Neural progenitor cell (in vitro differentiated cells): ENCODE data around the gene PWWP3B. TPM values are rescaled to one million over a fixed set of nuclear protein-coding genes. Genes with fewer than 3 reads are reported as not detected.
A peak's percentile ranks its signal among the peaks of the same experiment; 100 is the strongest.

Experiments
- DNase-seq: peaks from one replicate; pipeline ENCODE4 v3.0.0-alpha.2; 2016; ENCODE audit warnings: low spot score
- H2AFZ ChIP-seq: fragments of 200-600 bp; sonication (generic); replicated peaks from 2 replicates; pipeline ENCODE4 v1.6.1; 2016; ENCODE audit warnings: antibody characterized with exemption
- H3F3A ChIP-seq: fragments of 200-600 bp; sonication (generic); 2 replicates; pipeline ENCODE4 v1.6.1; 2016; ENCODE audit warnings: antibody characterized with exemption, low read depth
- H3K27ac ChIP-seq: fragments of 200-600 bp; sonication (generic); 2 replicates; pipeline ENCODE4 v1.5.1; 2016; ENCODE audit warnings: mild to moderate bottlenecking
- H3K27me3 ChIP-seq: fragments of 200-600 bp; sonication (generic); 2 replicates; pipeline ENCODE4 v1.6.1; 2016; ENCODE audit warnings: mild to moderate bottlenecking, moderate library complexity
- H3K36me3 ChIP-seq: fragments of 200-600 bp; sonication (generic); 2 replicates; pipeline ENCODE4 v1.5.1; 2016
- H3K4me1 ChIP-seq: fragments of 200-600 bp; sonication (generic); 2 replicates; pipeline ENCODE4 v1.6.1; 2016; ENCODE audit warnings: mixed run types
- H3K4me2 ChIP-seq: fragments of 200-600 bp; sonication (generic); 2 replicates; pipeline ENCODE4 v1.6.1; 2016
- H3K4me3 ChIP-seq: fragments of 200-600 bp; sonication (generic); 2 replicates; pipeline ENCODE4 v1.5.1; 2016
- H3K79me2 ChIP-seq: fragments of 200-600 bp; sonication (generic); 2 replicates; pipeline ENCODE4 v1.6.1; 2016; ENCODE audit warnings: low read depth
- H3K9ac ChIP-seq: fragments of 200-600 bp; sonication (generic); 2 replicates; pipeline ENCODE4 v1.6.1; 2016
- H3K9me3 ChIP-seq: fragments of 200-600 bp; sonication (generic); 2 replicates; pipeline ENCODE4 v1.5.1; 2016; ENCODE audit warnings: low read depth
- H4K20me1 ChIP-seq: fragments of 200-600 bp; sonication (generic); 2 replicates; pipeline ENCODE4 v1.6.1; 2016; ENCODE audit warnings: low read depth
- H3K27ac Mint-ChIP-seq: 3 replicates; pipeline ENCODE4 v1.8.0; 2021; ENCODE audit warnings: mixed read lengths
- H3K27me3 Mint-ChIP-seq: 2 replicates; pipeline ENCODE4 v1.8.0; 2022; ENCODE audit warnings: low read depth, mild to moderate bottlenecking, inconsistent platforms, moderate library complexity, mixed read lengths; ENCODE audit not compliant: insufficient read depth
- H3K36me3 Mint-ChIP-seq: 3 replicates; pipeline ENCODE4 v1.8.0; 2021; ENCODE audit warnings: mixed read lengths
- H3K4me1 Mint-ChIP-seq: 3 replicates; pipeline ENCODE4 v1.8.0; 2021; ENCODE audit warnings: mixed read lengths
- H3K4me3 Mint-ChIP-seq: 3 replicates; pipeline ENCODE4 v1.8.0; 2021; ENCODE audit warnings: mild to moderate bottlenecking, moderate library complexity, mixed read lengths
- H3K9me3 Mint-ChIP-seq: 3 replicates; pipeline ENCODE4 v1.8.0; 2020; ENCODE audit warnings: mixed read lengths
- EZH2 ChIP-seq: fragments of 200-600 bp; sonication (generic); IDR thresholded peaks from 2 replicates; pipeline ENCODE4 v1.6.1; 2017; ENCODE audit warnings: antibody characterized with exemption, mild to moderate bottlenecking, moderate library complexity
- EZH2phosphoT487 ChIP-seq: fragments of 200-600 bp; sonication (generic); IDR thresholded peaks from 2 replicates; pipeline ENCODE4 v1.6.1; 2017; ENCODE audit warnings: antibody characterized with exemption
- total RNA-seq: library from RNA; depleted of rRNA; stranded (reverse); fragments of >200 nt; gene quantifications from 2 replicates; pipeline ENCODE4 v1.2.3, GENCODE V29; 2015; ENCODE audit warnings: low replicate concordance
- TF ChIP-seq, protein P1 (sequence below): fragments of 200-600 bp; sonication (generic); IDR thresholded peaks from 2 replicates; pipeline ENCODE4 v1.5.1; 2017; ENCODE audit warnings: antibody characterized with exemption, mild to moderate bottlenecking

The PWWP3B gene
- total RNA-seq, 1 donor from 2014 or later = 5.8 TPM

DNA sequence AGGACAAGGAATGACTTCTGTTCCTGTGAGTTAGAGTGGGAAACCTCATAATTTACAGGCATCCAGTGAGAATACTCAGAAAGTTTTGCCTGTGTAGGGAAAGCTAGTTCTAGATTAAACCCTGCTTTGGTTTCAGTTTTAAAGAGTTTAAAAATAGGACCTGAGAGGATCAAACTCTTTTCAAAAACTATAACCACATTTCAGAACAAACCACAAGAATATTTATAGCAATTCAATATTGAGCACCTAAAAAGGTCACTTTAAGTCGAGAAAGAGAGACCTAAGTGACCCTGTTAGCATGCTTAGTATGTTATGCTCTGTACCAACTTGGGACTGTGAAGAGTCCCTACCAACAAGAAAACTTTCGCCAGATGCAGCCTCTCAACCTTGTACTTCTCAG is 17.4 kb upstream of the PWWP3B start:
- no peak overlapping the region for H3K27ac Mint-ChIP-seq
- Histone ChIP-seq H3K4me1 (no peaks in the 10 kb centered on the region), H3K4me3 (no peak overlapping the region), H4K20me1 (no peaks in the 10 kb centered on the region), H2AFZ (no peak overlapping the region), H3K27me3 (no peaks in the 10 kb centered on the region), H3K27ac (no peak overlapping the region), H3K4me2 (no peak overlapping the region), H3K36me3 (no peaks in the 10 kb centered on the region), H3K9ac (no peak overlapping the region), H3K79me2 (no peaks in the 10 kb centered on the region), H3F3A (no peaks in the 10 kb centered on the region), H3K9me3 (peaks cover 4% of the 10 kb centered on the region)
- TF ChIP-seq EZH2phosphoT487 (no peak), EZH2 (no peak)
- TF ChIP-seq, protein P1, sequence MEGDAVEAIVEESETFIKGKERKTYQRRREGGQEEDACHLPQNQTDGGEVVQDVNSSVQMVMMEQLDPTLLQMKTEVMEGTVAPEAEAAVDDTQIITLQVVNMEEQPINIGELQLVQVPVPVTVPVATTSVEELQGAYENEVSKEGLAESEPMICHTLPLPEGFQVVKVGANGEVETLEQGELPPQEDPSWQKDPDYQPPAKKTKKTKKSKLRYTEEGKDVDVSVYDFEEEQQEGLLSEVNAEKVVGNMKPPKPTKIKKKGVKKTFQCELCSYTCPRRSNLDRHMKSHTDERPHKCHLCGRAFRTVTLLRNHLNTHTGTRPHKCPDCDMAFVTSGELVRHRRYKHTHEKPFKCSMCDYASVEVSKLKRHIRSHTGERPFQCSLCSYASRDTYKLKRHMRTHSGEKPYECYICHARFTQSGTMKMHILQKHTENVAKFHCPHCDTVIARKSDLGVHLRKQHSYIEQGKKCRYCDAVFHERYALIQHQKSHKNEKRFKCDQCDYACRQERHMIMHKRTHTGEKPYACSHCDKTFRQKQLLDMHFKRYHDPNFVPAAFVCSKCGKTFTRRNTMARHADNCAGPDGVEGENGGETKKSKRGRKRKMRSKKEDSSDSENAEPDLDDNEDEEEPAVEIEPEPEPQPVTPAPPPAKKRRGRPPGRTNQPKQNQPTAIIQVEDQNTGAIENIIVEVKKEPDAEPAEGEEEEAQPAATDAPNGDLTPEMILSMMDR = no peak
- DNase-seq = no peak
- peaks cover 5% of the 10 kb centered on the region for H3K9me3 Mint-ChIP-seq
- no peaks in the 10 kb centered on the region for H3K36me3 Mint-ChIP-seq
- H3K4me1 Mint-ChIP-seq = no peaks in the 10 kb centered on the region
- no peak overlapping the region for H3K4me3 Mint-ChIP-seq
- H3K27me3 Mint-ChIP-seq = no peaks in the 10 kb centered on the region

DNA sequence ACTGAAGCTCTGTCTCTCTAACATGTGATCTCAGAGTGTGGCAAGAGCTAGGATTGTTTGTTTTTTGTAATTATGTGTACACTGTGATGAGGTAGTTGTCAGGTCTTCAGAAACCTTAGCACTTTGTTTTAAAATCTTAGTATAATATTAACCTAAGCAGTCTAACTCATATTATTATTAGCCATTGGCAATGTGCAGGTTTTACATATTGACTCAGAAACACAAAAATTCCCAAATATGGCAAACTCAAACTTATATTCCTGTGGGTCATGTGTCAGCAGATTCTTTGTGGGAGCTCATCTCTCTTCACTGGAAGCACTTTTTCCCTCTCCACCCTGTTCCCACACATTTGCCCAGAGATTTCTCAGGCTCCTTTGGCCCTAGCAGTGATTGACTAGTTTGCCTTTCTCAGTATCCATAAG is 8.2 kb upstream of the PWWP3B start:
- Histone ChIP-seq H3K27me3 (no peaks in the 10 kb centered on the region), H3K9me3 (peaks cover 4% of the 10 kb centered on the region), H3K4me3 (no peak overlapping the region), H3K4me2 (no peak overlapping the region), H3K79me2 (no peaks in the 10 kb centered on the region), H3K4me1 (no peaks in the 10 kb centered on the region), H3K27ac (no peak overlapping the region), H3K36me3 (no peaks in the 10 kb centered on the region), H3F3A (no peaks in the 10 kb centered on the region), H3K9ac (no peak overlapping the region), H2AFZ (no peak overlapping the region), H4K20me1 (no peaks in the 10 kb centered on the region)
- DNase-seq = no peak
- no peak overlapping the region for H3K27ac Mint-ChIP-seq
- TF ChIP-seq EZH2 (no peak), EZH2phosphoT487 (no peak)
- TF ChIP-seq, protein P1 = no peak
- H3K9me3 Mint-ChIP-seq = no peaks in the 10 kb centered on the region
- no peaks in the 10 kb centered on the region for H3K27me3 Mint-ChIP-seq
- H3K4me1 Mint-ChIP-seq = no peaks in the 10 kb centered on the region
- H3K36me3 Mint-ChIP-seq = no peaks in the 10 kb centered on the region
- no peak overlapping the region for H3K4me3 Mint-ChIP-seq

DNA sequence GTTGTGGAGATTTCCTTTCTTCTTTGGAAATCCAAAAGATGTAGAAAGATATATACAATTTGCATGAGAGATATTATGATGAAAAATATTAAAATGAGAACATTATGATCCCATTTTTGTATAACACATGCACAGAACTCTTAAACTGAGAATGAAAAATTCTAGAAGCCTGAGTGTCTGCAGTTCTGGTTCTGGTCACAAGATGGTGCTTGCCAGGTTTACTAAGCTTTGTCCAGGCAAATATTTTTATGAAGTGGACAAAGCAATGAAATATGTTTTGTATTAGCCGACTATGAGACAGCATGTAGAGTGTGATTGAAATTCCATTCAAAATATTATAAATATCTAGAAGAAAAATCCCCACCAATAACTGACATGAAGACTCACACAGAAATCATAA is 2.2 kb downstream of the PWWP3B start:
- no peak overlapping the region for H3K4me3 ChIP-seq
- Mint-ChIP-seq H3K4me3 (no peak overlapping the region), H3K27ac (no peak overlapping the region), H3K4me1 (peaks cover 3% of the 10 kb centered on the region), H3K36me3 (no peaks in the 10 kb centered on the region), H3K9me3 (no peaks in the 10 kb centered on the region), H3K27me3 (no peaks in the 10 kb centered on the region)
- no peak overlapping the region for H3K27ac ChIP-seq
- no peaks in the 10 kb centered on the region for H3K27me3 ChIP-seq
- no peak for TF ChIP-seq EZH2phosphoT487
- TF ChIP-seq, protein P1 = peak; percentile 56
- H4K20me1 ChIP-seq = no peaks in the 10 kb centered on the region
- H3K9ac ChIP-seq = no peak overlapping the region
- peaks cover 5% of the 10 kb centered on the region for H3K9me3 ChIP-seq
- no peaks in the 10 kb centered on the region for H3K79me2 ChIP-seq
- no peak overlapping the region for H2AFZ ChIP-seq
- no peaks in the 10 kb centered on the region for H3K4me1 ChIP-seq
- H3K36me3 ChIP-seq = no peaks in the 10 kb centered on the region
- no peaks in the 10 kb centered on the region for H3F3A ChIP-seq
- no peak overlapping the region for H3K4me2 ChIP-seq
- no peak for DNase-seq
